DMS114 treated with DMSO at 0.1 percent for 48 hours (cell line): ENCODE measurements around the gene TNS3.
A peak's percentile ranks its signal among the peaks of the same experiment; 100 is the strongest.

Experiments
- DNase-seq: peaks from one replicate; lab custom pipeline; 2025; ENCODE audit not compliant: unreplicated experiment; lab: John Stamatoyannopoulos, UW

Gene TNS3

DNA sequence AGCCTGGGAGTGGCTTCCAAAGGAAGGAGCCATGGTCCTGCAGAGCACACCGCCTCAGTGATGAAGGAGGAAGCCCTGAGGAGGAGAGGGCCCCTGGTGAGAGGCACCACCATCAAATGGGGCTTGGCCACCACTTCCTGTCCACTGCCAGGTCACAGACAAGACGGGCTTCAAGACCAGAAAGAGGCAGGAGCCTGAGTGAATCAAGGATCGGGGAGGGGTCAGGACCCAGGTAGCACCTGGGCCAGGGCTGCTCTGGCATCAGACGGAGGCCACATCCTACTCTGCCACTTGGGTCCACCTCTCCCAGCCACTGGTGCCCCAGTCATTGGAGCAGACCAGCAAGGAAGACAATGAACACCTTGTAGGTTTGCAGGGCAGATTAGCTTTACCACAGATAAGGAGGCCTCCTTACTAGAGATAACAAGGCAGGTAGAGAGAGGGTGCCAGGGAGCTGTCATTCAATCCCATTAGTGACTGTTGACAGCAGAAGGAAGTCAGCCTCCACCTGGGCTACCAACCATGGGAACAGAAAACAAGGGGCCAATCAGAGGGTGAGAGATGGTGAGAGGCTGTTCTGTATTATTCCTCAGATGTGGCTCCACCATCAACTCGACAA lies 143.4 kb downstream of the TNS3 start:
- DNase-seq = no peak

DNA sequence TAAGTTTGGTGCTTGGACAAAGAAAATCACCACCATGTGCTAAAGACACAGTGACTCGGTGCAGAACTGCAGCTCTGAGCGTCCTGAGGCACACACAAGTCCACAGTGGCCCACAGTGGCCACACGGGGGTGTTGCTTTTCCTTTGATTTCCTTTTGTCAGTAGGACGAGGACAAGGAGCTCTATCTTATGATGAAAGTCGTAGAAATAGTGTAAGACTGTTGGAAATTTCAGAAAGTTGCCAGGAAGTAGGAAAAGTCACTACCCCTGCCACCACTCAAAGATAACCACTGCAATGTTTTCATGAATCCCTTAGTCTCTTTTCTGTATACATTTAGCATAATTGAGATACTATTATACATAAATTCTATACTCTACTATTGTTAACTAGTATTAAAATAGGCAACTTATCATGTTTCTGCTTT lies 146.0 kb downstream of the TNS3 start:
- DNase-seq = peak; percentile 74

DNA sequence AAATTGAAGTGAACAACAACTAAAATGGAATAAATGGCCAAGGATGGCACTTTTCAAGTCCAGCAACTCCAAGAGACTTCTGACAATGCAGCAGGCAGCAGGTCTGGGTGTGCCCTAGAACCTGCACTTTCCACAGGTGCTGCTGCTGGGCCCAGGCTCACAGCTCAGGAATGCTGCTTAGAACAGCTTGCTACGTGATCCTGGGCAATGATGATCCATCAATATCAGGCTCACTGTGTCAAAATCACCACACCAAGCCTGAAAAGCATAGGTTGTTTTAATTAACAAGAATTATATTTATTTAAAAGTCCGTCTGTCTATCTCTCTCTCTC lies 148.4 kb downstream of the TNS3 start:
- DNase-seq = no peak

DNA sequence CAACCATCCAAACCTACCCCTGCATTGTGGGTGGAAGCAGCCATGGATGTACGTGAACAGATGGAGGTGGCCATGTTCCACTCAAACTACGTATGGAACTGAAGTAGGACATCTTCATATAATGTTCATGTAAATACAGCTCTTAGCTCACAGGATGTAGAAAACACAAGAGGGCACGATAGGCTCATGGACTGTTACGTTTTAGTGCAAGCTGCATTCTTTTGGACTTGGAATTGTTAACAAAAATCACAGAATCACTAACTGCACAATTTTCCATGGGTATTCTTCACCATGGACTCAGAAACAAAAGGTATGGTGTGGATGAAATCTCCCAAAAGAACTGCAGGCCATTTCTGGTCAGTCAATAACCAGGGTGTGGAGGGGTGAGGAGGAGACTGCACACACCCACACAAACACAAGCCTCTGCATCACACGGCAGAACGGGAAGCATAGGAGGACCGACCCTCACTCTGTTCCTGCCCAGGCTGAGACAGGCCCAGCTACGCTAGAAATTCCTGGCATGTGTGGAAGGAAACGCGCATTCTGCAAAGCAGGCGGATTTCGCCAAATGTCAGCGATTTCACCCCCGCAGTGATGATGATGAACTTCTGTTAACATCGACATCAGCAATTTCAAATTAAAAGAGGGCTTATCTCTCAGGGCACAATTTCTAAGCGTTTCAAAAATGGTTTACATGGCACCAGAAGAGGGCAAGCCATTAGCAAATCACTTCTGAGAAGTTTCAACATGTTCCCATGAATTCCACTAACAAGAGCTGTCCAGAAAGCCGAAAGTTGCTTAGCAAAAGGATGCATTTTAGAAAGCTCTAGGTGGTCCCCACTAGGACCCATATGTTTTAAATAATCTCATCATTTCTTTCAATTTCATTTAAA lies 149.0 kb downstream of the TNS3 start:
- DNase-seq = no peak

DNA sequence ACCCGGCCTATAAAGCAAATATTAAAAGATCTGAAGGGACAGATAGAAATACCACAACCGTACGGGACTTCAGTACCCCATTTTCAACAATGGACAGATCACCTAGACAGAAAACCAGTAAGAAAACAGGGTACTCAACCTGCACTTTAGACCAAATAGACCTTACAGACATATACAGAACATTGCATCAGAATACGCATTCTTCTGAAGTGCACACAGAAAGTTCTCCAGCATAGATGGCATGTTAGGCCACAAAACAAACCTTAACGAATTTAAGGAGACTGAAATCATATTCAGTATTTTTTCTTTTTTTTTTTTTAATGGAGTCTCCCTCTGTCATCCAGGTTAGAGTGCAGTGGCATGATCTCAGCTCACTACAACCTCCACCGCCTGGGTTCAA lies 151.5 kb downstream of the TNS3 start:
- DNase-seq = no peak

DNA sequence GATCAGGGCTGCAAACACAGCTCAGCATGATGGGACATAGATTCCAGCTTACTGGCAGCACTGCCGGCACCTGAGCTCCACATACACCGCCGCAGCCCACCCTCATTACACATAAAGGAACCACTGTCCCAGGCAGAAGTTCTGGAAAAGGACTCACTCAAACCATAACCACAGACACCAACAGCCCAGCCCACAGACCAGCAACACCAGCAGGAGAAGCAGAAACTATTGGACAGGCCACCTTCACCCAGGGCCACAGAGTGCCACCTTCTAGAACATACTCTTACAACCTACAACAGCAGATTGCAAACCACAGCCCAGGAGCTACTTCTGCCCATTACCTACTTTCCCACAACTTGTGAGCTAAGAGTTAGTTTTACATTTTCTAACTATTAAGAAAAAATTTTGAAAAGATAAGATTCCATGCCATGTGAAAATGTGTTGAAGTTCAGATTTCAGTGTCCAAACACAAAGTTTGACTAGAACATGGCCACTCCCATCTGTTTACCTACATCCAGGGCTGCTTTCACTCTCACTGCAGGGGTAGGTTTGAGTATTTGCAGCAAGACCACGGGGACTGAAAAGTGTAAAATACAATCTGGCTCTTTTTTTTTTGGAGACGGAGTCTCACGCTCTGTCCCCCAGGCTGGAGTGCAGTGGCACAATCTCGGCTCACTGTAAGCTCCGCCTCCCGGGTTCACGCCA lies 153.0 kb downstream of the TNS3 start:
- no peak for DNase-seq

DNA sequence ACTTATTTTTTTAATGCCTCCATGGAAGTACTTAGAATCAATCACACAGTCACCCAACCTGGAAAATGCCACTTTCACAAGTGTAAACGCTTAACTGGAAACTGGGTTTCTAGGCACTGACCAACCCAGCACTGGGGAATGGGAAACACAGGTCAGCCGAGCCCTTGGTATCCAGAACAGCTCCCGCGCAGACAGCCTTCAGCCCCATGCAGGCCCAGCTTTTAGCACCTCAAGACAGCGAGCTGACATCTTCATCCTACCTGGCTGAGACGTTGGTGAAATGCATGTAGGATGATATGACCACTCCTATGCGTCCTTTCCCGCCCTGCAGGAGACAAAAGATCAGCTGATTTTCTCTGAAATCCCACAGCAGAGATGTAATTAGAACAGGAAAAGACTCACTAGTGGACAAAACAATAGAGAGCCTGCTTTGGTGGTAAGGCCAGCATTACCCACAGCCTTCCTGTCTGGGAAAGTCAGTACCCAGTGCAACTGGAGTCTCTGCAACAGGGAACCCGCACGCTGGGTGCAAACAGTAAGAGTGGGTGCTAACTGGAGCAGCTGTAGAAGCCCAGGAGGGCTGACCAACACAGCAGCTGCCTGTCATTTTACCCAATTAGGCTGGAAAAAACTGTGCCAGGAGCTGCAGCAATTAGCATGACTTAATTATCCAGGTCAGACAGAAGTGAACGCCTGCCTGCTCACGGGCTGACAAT lies 153.7 kb downstream of the TNS3 start:
- no peak for DNase-seq

DNA sequence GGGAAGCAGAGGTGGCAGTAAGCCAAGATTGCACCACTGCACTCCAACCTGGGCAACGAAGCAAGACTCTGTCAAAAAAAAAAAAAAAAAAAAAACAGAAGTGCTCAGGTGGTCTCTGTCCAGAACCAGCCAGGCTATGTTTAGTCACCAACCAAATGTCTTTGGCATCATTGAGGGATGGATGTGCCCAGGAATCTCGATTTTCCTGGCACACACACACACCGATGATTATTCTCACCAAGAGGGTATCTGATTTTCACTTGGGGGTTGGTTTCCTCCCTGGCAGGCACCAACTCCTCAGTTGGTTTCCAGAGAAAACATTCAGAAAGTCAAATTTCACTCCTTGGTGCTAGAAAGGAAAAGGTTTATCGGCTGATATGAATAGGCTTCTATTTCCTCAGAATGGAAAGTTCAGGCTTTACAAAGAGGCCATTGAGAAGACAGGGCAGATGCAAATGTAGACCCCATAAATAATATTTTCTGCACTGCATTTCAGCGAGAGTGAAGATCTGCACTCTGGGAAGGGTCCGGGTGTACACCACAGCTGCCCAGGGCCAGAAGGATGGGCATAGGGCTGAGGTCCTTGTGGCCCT lies 154.8 kb downstream of the TNS3 start:
- no peak for DNase-seq

DNA sequence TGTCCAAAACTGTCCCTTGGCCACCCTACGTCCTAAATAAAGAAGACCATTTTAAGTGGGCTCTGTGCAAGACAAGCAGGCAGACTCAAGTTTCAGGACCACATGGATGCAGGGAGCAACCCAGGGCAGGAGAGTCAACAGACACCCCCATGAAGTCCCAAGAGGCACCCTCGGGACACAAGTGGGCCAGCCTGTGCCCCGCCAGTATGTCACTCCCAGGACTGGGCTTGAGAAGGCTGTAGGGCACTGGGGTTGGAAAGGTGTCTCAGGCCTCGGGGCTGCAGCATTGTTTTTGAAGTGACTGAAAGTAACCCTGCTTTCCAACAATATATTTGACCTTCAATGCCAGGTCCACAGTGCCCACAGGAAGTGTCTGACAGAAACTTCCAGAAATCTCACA lies 157.4 kb downstream of the TNS3 start:
- no peak for DNase-seq

DNA sequence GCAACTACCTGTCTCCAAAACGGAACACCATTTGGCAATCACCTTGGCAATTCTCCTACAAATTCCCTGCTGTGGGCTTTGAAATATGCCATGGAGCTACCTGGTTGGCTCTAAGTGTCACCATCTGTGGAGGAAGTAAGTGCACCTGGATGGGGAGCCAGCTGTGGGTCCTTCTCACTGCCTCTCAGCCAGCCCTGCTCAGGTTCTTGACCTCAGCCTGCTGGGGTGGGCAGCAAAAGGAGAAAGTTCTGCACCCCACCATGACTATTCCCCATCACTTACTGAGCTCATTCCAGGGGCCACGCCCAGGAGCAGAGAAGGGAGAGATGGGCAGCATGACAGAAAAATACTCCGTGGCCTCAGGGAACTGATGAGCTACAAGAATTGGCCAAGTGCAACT lies 158.7 kb downstream of the TNS3 start:
- DNase-seq = no peak

DNA sequence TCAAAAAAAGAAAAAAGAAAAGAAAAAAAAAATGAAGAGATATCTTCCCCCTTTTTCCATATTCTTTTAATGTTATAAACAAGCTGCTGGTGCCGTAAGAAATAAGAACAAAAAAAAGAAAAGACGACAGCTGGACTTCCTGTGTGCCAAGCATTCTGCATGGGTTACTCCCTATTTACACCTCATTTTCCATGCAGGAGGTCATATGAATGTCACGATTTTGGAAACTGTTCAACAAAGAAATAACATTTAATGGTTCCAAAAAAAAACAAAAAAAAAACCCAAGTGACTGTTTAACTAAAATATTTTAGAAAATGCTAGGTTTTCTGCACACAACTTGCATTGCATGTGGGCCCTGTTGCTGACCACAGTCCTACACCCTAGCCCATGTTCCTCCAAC lies 159.3 kb downstream of the TNS3 start:
- DNase-seq = no peak

DNA sequence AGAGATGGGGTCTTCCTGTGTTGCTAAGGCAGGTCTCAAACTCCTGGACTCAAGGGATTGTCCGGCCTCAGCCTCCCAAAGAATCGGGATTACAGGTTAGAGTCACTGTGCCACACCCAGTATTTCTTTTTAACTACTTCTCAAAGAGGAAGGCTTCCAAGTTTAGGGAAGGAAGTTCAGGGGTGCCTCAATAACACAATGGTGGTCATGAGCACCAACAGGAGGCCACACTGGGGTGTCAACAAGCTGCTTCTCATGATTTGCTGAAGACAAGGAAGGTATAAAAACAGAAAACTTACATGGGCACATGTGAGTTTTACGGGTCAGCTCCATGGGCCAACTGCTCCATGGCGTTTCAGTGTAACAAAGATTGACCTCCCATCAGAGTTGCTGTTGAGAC lies 160.5 kb downstream of the TNS3 start:
- no peak for DNase-seq

DNA sequence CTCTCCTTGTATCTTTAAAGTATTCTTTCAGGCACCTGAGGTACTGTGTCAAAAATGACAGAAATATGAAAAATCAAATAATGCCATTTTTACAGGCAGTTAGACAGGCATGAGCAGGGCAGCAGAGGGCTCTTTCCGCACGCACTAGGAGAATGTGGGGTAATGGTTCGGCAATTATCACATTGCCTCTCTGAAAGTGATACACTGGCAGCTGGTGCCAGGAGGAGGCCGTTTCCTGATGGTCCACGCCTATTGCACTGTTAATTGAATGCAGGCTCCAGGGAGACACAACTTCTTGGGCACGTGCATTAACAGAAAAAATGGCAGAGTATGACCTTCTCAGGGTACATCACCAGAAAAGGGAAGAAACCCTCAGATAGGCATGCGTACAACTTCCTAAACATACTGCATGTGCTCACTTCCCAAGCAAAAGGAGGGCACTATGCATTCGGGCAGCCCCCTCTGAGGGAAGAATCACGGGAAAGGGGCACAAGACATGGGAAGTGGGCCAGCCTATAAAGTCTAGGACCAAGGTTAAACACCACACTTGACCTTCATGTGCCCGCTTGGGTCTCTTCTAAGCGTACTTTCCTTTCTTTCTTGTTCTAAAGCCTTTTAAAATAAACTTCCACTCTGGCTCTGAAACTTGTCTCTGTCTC lies 161.7 kb downstream of the TNS3 start:
- DNase-seq = no peak

DNA sequence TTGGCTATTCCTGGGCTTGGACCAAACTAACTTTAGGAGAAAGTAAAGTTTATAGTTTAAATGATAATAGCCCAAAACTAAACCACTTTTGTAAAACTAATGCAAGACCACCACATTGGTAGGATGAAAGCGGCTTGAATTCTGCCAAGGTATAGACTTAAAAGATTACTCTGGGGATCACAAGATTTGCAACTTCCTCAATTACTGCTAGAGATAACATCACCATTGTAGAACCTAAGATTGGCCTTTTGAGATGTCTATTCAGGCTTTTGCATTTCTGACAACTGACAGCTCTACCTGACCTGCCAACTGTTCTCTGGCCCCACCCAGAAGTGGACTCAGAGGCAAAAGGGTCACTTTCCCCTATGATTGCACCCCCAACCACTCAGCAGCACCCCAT lies 162.4 kb downstream of the TNS3 start:
- DNase-seq = no peak

DNA sequence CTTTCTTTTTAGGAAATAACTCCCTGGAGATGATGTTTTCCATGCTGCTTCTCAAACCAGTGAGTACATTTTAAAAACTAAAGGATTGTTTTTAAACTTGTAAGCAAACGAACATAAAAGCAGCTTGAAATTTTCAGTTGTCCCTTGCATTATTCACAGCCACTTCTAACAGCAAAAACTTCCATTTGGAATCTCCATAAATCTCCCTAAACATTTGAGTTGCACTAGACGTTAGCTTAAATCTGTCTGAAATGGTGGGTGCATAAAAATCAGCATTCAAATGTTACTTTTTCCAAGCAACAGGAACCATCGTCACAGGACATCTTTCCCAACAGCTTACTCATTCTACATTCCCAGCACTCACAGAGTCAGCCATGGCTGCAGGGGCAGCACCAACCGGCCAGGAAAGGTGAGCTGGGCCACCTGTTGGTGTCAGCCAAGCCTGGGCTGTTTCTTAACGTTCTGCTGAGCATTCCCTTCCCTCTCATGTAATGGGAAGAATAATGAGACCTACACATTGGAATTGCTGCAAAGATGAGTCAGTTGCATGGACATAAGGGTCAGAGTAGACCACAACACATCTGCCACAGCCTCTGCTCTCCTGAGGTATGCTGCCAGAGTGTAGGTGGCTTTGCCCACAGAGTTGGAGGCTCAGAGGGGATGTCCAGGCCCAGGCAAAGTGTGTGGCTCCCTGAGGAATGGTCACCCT lies 163.2 kb downstream of the TNS3 start:
- no peak for DNase-seq

DNA sequence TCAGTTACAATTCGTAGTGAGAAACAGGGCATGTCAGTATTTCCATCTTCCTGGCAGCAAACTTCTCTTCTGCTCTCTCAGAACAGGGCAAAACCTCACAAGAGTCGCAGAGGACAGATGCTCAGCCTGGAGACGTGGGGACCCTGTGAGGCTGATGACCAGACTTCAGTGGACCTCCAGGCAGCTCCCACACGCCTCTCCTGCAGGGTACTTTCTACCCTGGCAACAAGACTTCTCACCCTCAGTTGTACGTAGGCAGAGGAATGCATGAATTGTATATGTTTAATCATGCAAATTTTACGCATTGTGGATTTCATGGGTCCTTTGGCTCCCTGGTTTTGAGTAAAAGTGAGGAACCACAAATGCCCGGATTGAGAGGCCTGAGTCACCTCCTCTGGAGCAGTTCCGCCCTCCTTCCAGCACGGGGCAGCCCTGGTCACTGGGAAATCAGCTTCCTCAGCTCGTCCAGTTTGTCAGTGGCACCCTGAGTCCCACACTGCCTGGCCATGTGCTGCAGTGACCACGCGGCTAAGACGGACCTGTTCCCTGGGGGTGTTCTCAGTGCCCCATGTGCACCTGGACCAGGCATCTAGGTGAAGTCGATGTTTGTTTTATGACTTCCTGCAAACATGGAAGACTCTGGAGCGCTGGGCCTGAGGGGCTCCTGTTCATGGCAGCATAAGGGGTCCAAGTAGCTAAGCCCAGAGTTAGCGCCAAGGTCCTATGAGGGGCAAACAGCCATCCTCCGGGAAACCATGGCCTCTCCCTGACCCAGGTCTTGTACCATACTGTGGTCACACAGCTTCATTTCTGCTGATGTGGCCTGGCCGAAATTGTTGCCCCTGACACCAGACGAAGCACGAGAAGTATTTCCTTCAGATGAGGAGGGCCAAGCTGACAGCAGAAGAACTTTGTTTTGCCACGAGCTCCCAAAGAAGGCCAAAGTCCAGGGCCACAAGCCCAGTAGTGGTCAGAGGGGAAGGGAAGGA lies 165.1 kb downstream of the TNS3 start:
- DNase-seq = no peak

DNA sequence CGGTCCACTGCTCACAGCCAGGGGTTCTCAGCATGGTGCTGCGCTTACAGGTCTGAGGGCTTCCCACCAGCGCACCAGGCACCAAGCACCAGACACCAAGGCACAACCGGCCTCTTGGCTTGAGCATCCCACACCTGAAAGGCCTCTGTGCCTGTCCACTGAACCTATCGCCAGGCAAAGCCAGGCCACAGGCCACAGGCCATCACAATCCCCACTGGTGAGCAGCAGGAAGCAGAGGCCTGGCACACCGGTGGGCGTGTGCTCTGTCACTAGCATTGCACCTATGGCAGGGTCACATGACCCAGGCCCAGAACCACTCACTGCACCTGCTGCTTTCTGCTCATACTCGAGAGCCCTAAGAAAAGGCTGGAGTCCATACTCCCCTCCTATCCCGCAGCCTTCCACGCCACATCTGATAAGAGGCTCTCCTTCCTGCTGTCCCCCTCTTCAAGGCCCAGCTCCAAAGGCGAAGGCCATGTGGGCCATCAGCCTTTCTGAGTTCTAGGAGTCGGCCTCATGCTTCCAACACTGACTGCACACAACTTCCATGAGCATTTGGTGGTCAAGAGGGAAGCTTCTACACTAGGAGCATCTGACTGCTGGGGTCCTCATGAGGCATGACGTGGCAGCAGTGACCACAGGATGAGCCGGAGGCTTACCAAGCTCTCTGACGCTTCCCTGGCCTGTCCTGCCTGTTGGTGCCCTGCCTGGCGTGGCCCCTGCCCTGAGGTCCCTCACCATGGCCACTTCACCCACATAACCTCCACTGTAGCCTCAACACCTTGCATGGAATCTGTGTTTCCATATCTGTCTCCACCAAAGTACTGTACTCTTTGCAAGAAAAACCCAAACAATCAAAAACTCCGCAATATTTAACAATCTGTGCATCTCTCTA lies 166.3 kb downstream of the TNS3 start:
- no peak for DNase-seq
